HPDE6-E6E7 (cell line): ENCODE measurements around the gene ARHGEF18.
A peak's percentile ranks its signal among the peaks of the same experiment; 100 is the strongest.

Experiments used
- DNase-seq: peaks from one replicate; pipeline ENCODE4 v3.0.0; 2011; ENCODE audit warnings: missing footprints; ENCODE audit errors: extremely low spot score

ARHGEF18 gene

GRCh38 chr19:7383284-7383683 lies 34.5 kb downstream of the ARHGEF18 start:
- no peak for DNase-seq

GRCh38 chr19:7385062-7385461 lies 36.3 kb downstream of the ARHGEF18 start:
- no peak for DNase-seq

- DNase-seq, result no peak
Observed at GRCh38 chr19:7386308-7386707, 37.6 kb downstream of the ARHGEF18 start.

GRCh38 chr19:7386769-7387168 lies 38.0 kb downstream of the ARHGEF18 start:
- DNase-seq, result no peak

GRCh38 chr19:7391218-7391670 lies 42.5 kb downstream of the ARHGEF18 start:
- DNase-seq, result peak; percentile 92

- no peak for DNase-seq
Observed at GRCh38 chr19:7393459-7393858, 44.7 kb downstream of the ARHGEF18 start.

- DNase-seq, result no peak
Observed at GRCh38 chr19:7393939-7394730, 45.4 kb downstream of the ARHGEF18 start.

- DNase-seq, result peak; percentile 84
Observed at GRCh38 chr19:7394731-7395359, 46.1 kb downstream of the ARHGEF18 start.

- no peak for DNase-seq
Observed at GRCh38 chr19:7395360-7396066, 46.8 kb downstream of the ARHGEF18 start.

GRCh38 chr19:7397687-7398086 lies 49.0 kb downstream of the ARHGEF18 start:
- no peak for DNase-seq
